Fibroblast of skin of left biceps (primary cell): ENCODE measurements around the gene MRPL48.
A peak's percentile ranks its signal among the peaks of the same experiment; 100 is the strongest.

ENCODE experiments used
- DNase-seq, 2 experiments: peaks; one replicate each; pipeline ENCODE4 v3.0.0-alpha.2; 2013; ENCODE audit warnings: low read depth in 2 of 2

The MRPL48 gene

GRCh38 chr11:73893041-73893440, 105.4 kb downstream of the MRPL48 start:
- DNase-seq = no peak

- peak; percentile 13 to 18 for DNase-seq
Measured at GRCh38 chr11:73894725-73895335, 107.2 kb downstream of the MRPL48 start.

GRCh38 chr11:73902303-73902702, 114.6 kb downstream of the MRPL48 start:
- DNase-seq = no peak

GRCh38 chr11:73907191-73907590, 119.5 kb downstream of the MRPL48 start:
- no peak for DNase-seq

- no peak for DNase-seq
Measured at GRCh38 chr11:73912026-73912425, 124.4 kb downstream of the MRPL48 start.

- DNase-seq = no peak
Measured at GRCh38 chr11:73913472-73913871, 125.8 kb downstream of the MRPL48 start.

GRCh38 chr11:73914284-73914683, 126.6 kb downstream of the MRPL48 start:
- DNase-seq = no peak
